Uterus (tissue), 4 donors: ENCODE data around the gene ZNF138. TPM values are rescaled to one million over a fixed set of nuclear protein-coding genes. Genes with fewer than 3 reads are reported as not detected.

ENCODE experiments used
- DNase-seq, 2 donors: peaks; one replicate each; pipeline ENCODE4 v3.0.0-alpha.2; 2019 to 2020
- H3K27ac ChIP-seq, 2 donors: fragments of 200-600 bp; sonication (generic); 1 replicate in 1 of 2; 2 replicates in 1 of 2; pipeline ENCODE4 v1.5.1; 2016 to 2018
- H3K27me3 ChIP-seq, 2 donors: fragments of 200-600 bp; sonication (generic); one replicate each; pipeline ENCODE4 v1.5.1; 2018 to 2019; ENCODE audit warnings: control low read depth in 1 of 2
- H3K36me3 ChIP-seq, 2 donors: fragments of 200-600 bp; sonication (generic); one replicate each; pipeline ENCODE4 v1.5.1; 2019; ENCODE audit warnings: control low read depth in 1 of 2
- H3K4me1 ChIP-seq, 2 donors: fragments of 200-600 bp; sonication (generic); one replicate each; pipeline ENCODE4 v1.5.1; 2018 to 2019; ENCODE audit warnings: control low read depth in 1 of 2
- H3K4me3 ChIP-seq, 2 donors: fragments of 200-600 bp; sonication (generic); 1 replicate in 1 of 2; 2 replicates in 1 of 2; pipeline ENCODE4 v1.5.1; 2018 to 2019; ENCODE audit warnings: mild to moderate bottlenecking in 1 of 2
- H3K9me3 ChIP-seq, 2 donors: fragments of 200-600 bp; sonication (generic); one replicate each; pipeline ENCODE4 v1.5.1; 2019; ENCODE audit warnings: control low read depth in 1 of 2
- CTCF ChIP-seq, 4 experiments: fragments of 200-600 bp in 2 of 4; fragments of 450-650 bp in 2 of 4; sonication (generic) in 2 of 4; IDR thresholded peaks; one replicate each; pipeline ENCODE4 v1.5.1; 2016 to 2019; ENCODE audit warnings: antibody characterized with exemption in 4 of 4, mild to moderate bottlenecking in 2 of 4, moderate library complexity in 1 of 4
- POLR2A ChIP-seq, 2 donors: fragments of 450-650 bp; IDR thresholded peaks; one replicate each; pipeline ENCODE4 v1.6.1; 2016; ENCODE audit warnings: antibody characterized with exemption in 2 of 2, mild to moderate bottlenecking in 1 of 2, moderate library complexity in 1 of 2
- intact Hi-C: fragments of 100-400 bp; cut with DNase I; formaldehyde crosslinking; loops from one replicate; pipeline ENCODE4 v1.15.1; 2023; ENCODE audit warnings: low total_unique reads
- total RNA-seq, 4 donors: library from RNA; depleted of rRNA in 3 of 4; stranded (reverse); fragments of >200 nt in 3 of 4; gene quantifications; one replicate each; pipeline versions ENCODE4 v1.1.0 to v1.2.4, GENCODE V29; 2014 to 2023
- donor health status: DM: yes; HTN: yes; CAD: no.

ZNF138 gene
- total RNA-seq, 4 donors from 2014 or later, result 13.5 to 27.7 (median 15.2) TPM

- Histone ChIP-seq H3K36me3 (no peaks in the 10 kb centered on the region), H3K4me3 (no peak overlapping the region), H3K27ac (no peak overlapping the region), H3K9me3 (no peaks in the 10 kb centered on the region), H3K4me1 (no peaks in the 10 kb centered on the region), H3K27me3 (peaks cover 0 to 3% of the 10 kb centered on the region in 2 donors)
- DNase-seq, result no peak
- intact Hi-C loops, result no loop called here
- no peak for TF ChIP-seq CTCF (IDR thresholded peaks at IDR 0.05)
- TF ChIP-seq POLR2A (IDR thresholded peaks at IDR 0.05), result no peak
Measured at GRCh38 chr7:64879086-64879730, 85.0 kb downstream of the ZNF138 start.

GRCh38 chr7:64879800-64880199 lies 85.6 kb downstream of the ZNF138 start:
- TF ChIP-seq CTCF (IDR thresholded peaks at IDR 0.05) (no peak), POLR2A (IDR thresholded peaks at IDR 0.05) (no peak)
- no peak overlapping the region for H3K27ac ChIP-seq
- no peaks in the 10 kb centered on the region for H3K4me1 ChIP-seq
- H3K9me3 ChIP-seq, result no peaks in the 10 kb centered on the region
- DNase-seq, result no peak
- peaks cover 0 to 3% of the 10 kb centered on the region in 2 donors for H3K27me3 ChIP-seq
- intact Hi-C loops, result no loop called here
- H3K36me3 ChIP-seq, result no peaks in the 10 kb centered on the region
- no peak overlapping the region for H3K4me3 ChIP-seq

- no peak for TF ChIP-seq POLR2A (IDR thresholded peaks at IDR 0.05)
- TF ChIP-seq CTCF (IDR thresholded peaks at IDR 0.05), result no peak
- intact Hi-C loops, result no loop called here
- Histone ChIP-seq H3K27ac (no peak overlapping the region), H3K4me1 (no peaks in the 10 kb centered on the region), H3K27me3 (peaks cover 0 to 3% of the 10 kb centered on the region in 2 donors), H3K36me3 (no peaks in the 10 kb centered on the region), H3K9me3 (no peaks in the 10 kb centered on the region), H3K4me3 (no peak overlapping the region)
- no peak for DNase-seq
Measured at GRCh38 chr7:64880322-64881297, 86.4 kb downstream of the ZNF138 start.

- Histone ChIP-seq H3K27me3 (peaks cover 0 to 3% of the 10 kb centered on the region in 2 donors), H3K4me3 (peak overlapping the region; percentile 28 to 29), H3K27ac (no peak overlapping the region), H3K9me3 (no peaks in the 10 kb centered on the region), H3K36me3 (no peaks in the 10 kb centered on the region), H3K4me1 (no peaks in the 10 kb centered on the region)
- intact Hi-C loops, result no loop called here
- no peak for TF ChIP-seq CTCF (IDR thresholded peaks at IDR 0.05)
- no peak for TF ChIP-seq POLR2A (IDR thresholded peaks at IDR 0.05)
- DNase-seq, result no peak
Measured at GRCh38 chr7:64881461-64882287, 87.4 kb downstream of the ZNF138 start.
